ENCODE data around the gene PTER. TPM values are rescaled to one million over a fixed set of nuclear protein-coding genes. Genes with fewer than 3 reads are reported as not detected.

Gene PTER
- total and polyA plus RNA-seq, 2 of the 4 experiments (the other 2 are of a cell fraction): 1.9 to 5.0 TPM

- H3K36me3 ChIP-seq (ENCODE audit: control insufficient read depth, insufficient read depth, low read length): no peaks in the 10 kb centered on the region
- DNase-seq: no peak
- no peak overlapping the region for H3K18ac ChIP-seq (ENCODE audit: low read depth, low read length)
- no peak overlapping the region for H4K5ac ChIP-seq (ENCODE audit: low read depth, low read length)
- no TSS peak for BruUV-seq (replicated peaks)
- no peak overlapping the region for H3K4ac ChIP-seq (ENCODE audit: low read depth, low read length)
- no peak overlapping the region; the same call in 1 of the 2 replicates for H3K4me3 ChIP-seq (ENCODE audit: insufficient read depth, low read depth, low read length)
- H3K9me3 ChIP-seq (ENCODE audit: control insufficient read depth, insufficient read depth, low read length): no peaks in the 10 kb centered on the region
- H3K4me2 ChIP-seq (ENCODE audit: low read depth, low read length): peak overlapping the region; percentile 36; the same call in 1 of the 2 replicates
- H4K8ac ChIP-seq (ENCODE audit: low read depth in 2 of 2, low read length in 2 of 2): no peak overlapping the region
- H3K14ac ChIP-seq (replicated peaks; ENCODE audit: low read depth, low read length): no peak overlapping the region
- in situ Hi-C loops (cut with MboI; ENCODE audit: low sequenced_read_pairs): no loop called here
- no peak overlapping the region for H3K27ac ChIP-seq (ENCODE audit: insufficient read depth, low read length)
- no peaks in the 10 kb centered on the region for H3K9me1 ChIP-seq (ENCODE audit: insufficient read depth, low read length)
- 3% methylated on average over 52 of the region's 104 CpGs; no CpG with 5 or more reads in 1 of the 2 experiments for WGBS, 2 experiments (ENCODE audit: extremely low coverage in 2 of 2, insufficient read length in 1 of 2)
- H2BK5ac ChIP-seq (ENCODE audit: low read depth, low read length, poor library complexity, severe bottlenecking): no peak overlapping the region
- dilution Hi-C loops (cut with HindIII; ENCODE audit: low sequenced_read_pairs, unreplicated experiment): no loop called here
- H2BK20ac ChIP-seq (ENCODE audit: low read depth, low read length): no peak overlapping the region
- no peaks in the 10 kb centered on the region for H3K79me1 ChIP-seq (ENCODE audit: low read depth in 1 of 2, low read length in 2 of 2)
- no peak overlapping the region for H3K9ac ChIP-seq (ENCODE audit: low read depth, low read length)
- H2AK9ac ChIP-seq (replicated peaks; ENCODE audit: low read depth, low read length, poor library complexity): no peak overlapping the region
- no peak overlapping the region for H2AFZ ChIP-seq (replicated peaks; ENCODE audit: low read length, poor library complexity)
- TF ChIP-seq USF2 (IDR thresholded peaks at IDR 0.05; ENCODE audit: low read depth, low read length): no peak
- TF ChIP-seq MAZ (IDR thresholded peaks at IDR 0.05; ENCODE audit: borderline replicate concordance, low read depth, low read length): no peak
- no peak for TF ChIP-seq MXI1 (IDR thresholded peaks at IDR 0.05; ENCODE audit: borderline replicate concordance, low read depth, low read length)
- TF ChIP-seq RFX5 (IDR thresholded peaks at IDR 0.05; ENCODE audit: low read depth, low read length): no peak
- ChIA-PET CTCF (no interaction called here), POLR2A (ENCODE audit: unreplicated experiment) (no interaction called here)
- no peak for ATAC-seq (ENCODE audit: low read depth)
- intact Hi-C loops (cut with micrococcal nuclease): no loop called here
- H2BK120ac ChIP-seq (ENCODE audit: low read depth, low read length): no peak overlapping the region
- H3K23ac ChIP-seq (ENCODE audit: low read depth, low read length): no peak overlapping the region; the same call in 1 of the 2 replicates
- H3K27me3 ChIP-seq (ENCODE audit: control insufficient read depth, insufficient read depth, low read length): peaks cover 50% of the 10 kb centered on the region
- no peak overlapping the region for H2AK5ac ChIP-seq (ENCODE audit: low read depth, low read length)
- H3K56ac ChIP-seq (ENCODE audit: extremely low read depth, insufficient read depth, low read length): no peak overlapping the region
- H2BK15ac ChIP-seq (ENCODE audit: low read depth, low read length): no peak overlapping the region
- no peaks in the 10 kb centered on the region for H3K4me1 ChIP-seq (ENCODE audit: control insufficient read depth, insufficient read depth, low read length)
- no peaks in the 10 kb centered on the region for H4K20me1 ChIP-seq (ENCODE audit: insufficient read depth, low read length)
- H4K91ac ChIP-seq (ENCODE audit: insufficient read depth, low read depth, low read length): no peak overlapping the region
Observed at GRCh38 chr10:16519908-16520861, 83.4 kb downstream of the PTER start.
